ENCODE data around the gene CSGALNACT2. TPM values are rescaled to one million over a fixed set of nuclear protein-coding genes. Genes with fewer than 3 reads are reported as not detected.
A peak's percentile ranks its signal among the peaks of the same experiment; 100 is the strongest.

CSGALNACT2 gene
- total and polyA plus RNA-seq, 4 experiments from 2014 or later = 21.1 to 48.2 (median 34.4) TPM

GRCh38 chr10:43193496-43194080 is 55.3 kb downstream of the CSGALNACT2 start:
- intact Hi-C loops (cut with micrococcal nuclease) = no loop called here
- Histone ChIP-seq H3K4me1 (ENCODE audit: insufficient read depth, low read length) (no peaks in the 10 kb centered on the region), H3K9me3 (ENCODE audit: control insufficient read depth in 1 of 2, low read length in 2 of 2) (no peaks in the 10 kb centered on the region), H3K36me3 (ENCODE audit: insufficient read depth, low read length) (no peaks in the 10 kb centered on the region), H3K27ac (ENCODE audit: low read depth, low read length) (no peak overlapping the region), H3K4me3 (ENCODE audit: low read length in 2 of 2) (no peak overlapping the region), H3K27me3 (ENCODE audit: insufficient read depth, low read length) (no peaks in the 10 kb centered on the region)
- H3K9me3 Mint-ChIP-seq = peaks cover 0 to 4% (median 0%) of the 10 kb centered on the region in 8 donors
- DNase-seq = no peak
- CTCF ChIA-PET (ENCODE audit: partially characterized antibody) = interaction anchor here (1.9 to 3.0 kb wide), 2 partner anchors 8 to 11 kb away, joined by 10 to 19 read pairs; no protein-coding TSS in a partner anchor
- no peak overlapping the region for H3K4me3 Mint-ChIP-seq
- peaks cover 5 to 15% of the 10 kb centered on the region in 2 donors for H3K36me3 Mint-ChIP-seq
- peaks cover 0 to 12% (median under 1%) of the 10 kb centered on the region in 4 donors for H3K4me1 Mint-ChIP-seq
- H3K27ac Mint-ChIP-seq = peak overlapping the region in 2 of 7 donors; percentile 63 to 81
- POLR2A ChIA-PET (ENCODE audit: partially characterized antibody) = interaction anchor here (1.0 to 1.4 kb wide), 2 partner anchors 10 to 64 kb away, joined by 3 to 4 read pairs; no protein-coding TSS in a partner anchor
- no peaks in the 10 kb centered on the region for H3K27me3 Mint-ChIP-seq

- intact Hi-C loops (cut with micrococcal nuclease) = no loop called here
- Histone ChIP-seq H3K9me3 (ENCODE audit: control insufficient read depth in 1 of 2, low read length in 2 of 2) (no peaks in the 10 kb centered on the region), H3K27me3 (ENCODE audit: insufficient read depth, low read length) (no peaks in the 10 kb centered on the region), H3K4me1 (ENCODE audit: insufficient read depth, low read length) (no peaks in the 10 kb centered on the region), H3K27ac (ENCODE audit: low read depth, low read length) (no peak overlapping the region), H3K36me3 (ENCODE audit: insufficient read depth, low read length) (no peaks in the 10 kb centered on the region), H3K4me3 (ENCODE audit: low read length in 2 of 2) (no peak overlapping the region)
- Mint-ChIP-seq H3K36me3 (peaks cover 4 to 11% of the 10 kb centered on the region in 2 donors), H3K4me3 (no peak overlapping the region), H3K27ac (peak overlapping the region in 2 of 7 donors; percentile 15 to 37), H3K4me1 (peaks cover 0 to 12% (median under 1%) of the 10 kb centered on the region in 4 donors), H3K9me3 (peaks cover 0 to 4% (median 0%) of the 10 kb centered on the region in 8 donors), H3K27me3 (no peaks in the 10 kb centered on the region)
- DNase-seq = no peak
- ChIA-PET POLR2A (ENCODE audit: partially characterized antibody) (interaction anchor here (1.0 to 1.4 kb wide), 2 partner anchors 9 to 65 kb away, joined by 3 to 4 read pairs; no protein-coding TSS in a partner anchor), CTCF (ENCODE audit: partially characterized antibody) (interaction anchor here (1.9 to 3.0 kb wide), 2 partner anchors 8 to 10 kb away, joined by 10 to 19 read pairs; no protein-coding TSS in a partner anchor)
These were observed 56.0 kb downstream of the CSGALNACT2 start for GRCh38 chr10:43194266-43194665.

- no peak overlapping the region for H3K4me3 ChIP-seq (ENCODE audit: low read length in 2 of 2)
- no peak for DNase-seq
- Mint-ChIP-seq H3K4me3 (no peak overlapping the region), H3K36me3 (peaks cover 4 to 14% of the 10 kb centered on the region in 2 donors), H3K27me3 (no peaks in the 10 kb centered on the region), H3K9me3 (peaks cover 0 to 4% (median 0%) of the 10 kb centered on the region in 8 donors), H3K27ac (peak overlapping the region in 1 of 7 donors; percentile 37), H3K4me1 (peaks cover 0 to 12% (median under 1%) of the 10 kb centered on the region in 4 donors)
- no peaks in the 10 kb centered on the region for H3K36me3 ChIP-seq (ENCODE audit: insufficient read depth, low read length)
- no peaks in the 10 kb centered on the region for H3K9me3 ChIP-seq (ENCODE audit: control insufficient read depth in 1 of 2, low read length in 2 of 2)
- H3K27ac ChIP-seq (ENCODE audit: low read depth, low read length) = no peak overlapping the region
- intact Hi-C loops (cut with micrococcal nuclease) = no loop called here
- H3K27me3 ChIP-seq (ENCODE audit: insufficient read depth, low read length) = no peaks in the 10 kb centered on the region
- ChIA-PET CTCF (ENCODE audit: partially characterized antibody) (interaction anchor here (3.0 kb wide), 1 partner anchor 10 kb away, joined by 19 read pairs; no protein-coding TSS in a partner anchor), POLR2A (ENCODE audit: partially characterized antibody) (no interaction called here)
- H3K4me1 ChIP-seq (ENCODE audit: insufficient read depth, low read length) = no peaks in the 10 kb centered on the region
These were observed 56.6 kb downstream of the CSGALNACT2 start for GRCh38 chr10:43194859-43195258.

GRCh38 chr10:43195557-43195956 is 57.3 kb downstream of the CSGALNACT2 start:
- H3K4me3 Mint-ChIP-seq = no peak overlapping the region
- Histone ChIP-seq H3K4me3 (ENCODE audit: low read length in 2 of 2) (no peak overlapping the region), H3K4me1 (ENCODE audit: insufficient read depth, low read length) (no peaks in the 10 kb centered on the region), H3K27ac (ENCODE audit: low read depth, low read length) (no peak overlapping the region), H3K27me3 (ENCODE audit: insufficient read depth, low read length) (no peaks in the 10 kb centered on the region), H3K9me3 (ENCODE audit: control insufficient read depth in 1 of 2, low read length in 2 of 2) (no peaks in the 10 kb centered on the region), H3K36me3 (ENCODE audit: insufficient read depth, low read length) (no peaks in the 10 kb centered on the region)
- peaks cover 0 to 12% (median under 1%) of the 10 kb centered on the region in 4 donors for H3K4me1 Mint-ChIP-seq
- DNase-seq = no peak
- POLR2A ChIA-PET (ENCODE audit: partially characterized antibody) = no interaction called here
- CTCF ChIA-PET (ENCODE audit: partially characterized antibody) = interaction anchor here (3.0 kb wide), 1 partner anchor 9 kb away, joined by 19 read pairs; no protein-coding TSS in a partner anchor
- peaks cover 0 to 4% (median 0%) of the 10 kb centered on the region in 8 donors for H3K9me3 Mint-ChIP-seq
- H3K36me3 Mint-ChIP-seq = peaks cover 4 to 14% of the 10 kb centered on the region in 2 donors
- no peaks in the 10 kb centered on the region for H3K27me3 Mint-ChIP-seq
- H3K27ac Mint-ChIP-seq = no peak overlapping the region
- intact Hi-C loops (cut with micrococcal nuclease) = no loop called here

- Mint-ChIP-seq H3K27ac (peak overlapping the region in 1 of 7 donors; percentile 41), H3K4me3 (no peak overlapping the region), H3K27me3 (no peaks in the 10 kb centered on the region), H3K4me1 (peaks cover 0 to 12% (median under 1%) of the 10 kb centered on the region in 4 donors), H3K36me3 (peaks cover 0 to 14% of the 10 kb centered on the region in 2 donors), H3K9me3 (peaks cover 0 to 4% (median 0%) of the 10 kb centered on the region in 8 donors)
- Histone ChIP-seq H3K4me3 (ENCODE audit: low read length in 2 of 2) (no peak overlapping the region), H3K4me1 (ENCODE audit: insufficient read depth, low read length) (no peaks in the 10 kb centered on the region), H3K36me3 (ENCODE audit: insufficient read depth, low read length) (no peaks in the 10 kb centered on the region), H3K27ac (ENCODE audit: low read depth, low read length) (no peak overlapping the region), H3K27me3 (ENCODE audit: insufficient read depth, low read length) (no peaks in the 10 kb centered on the region), H3K9me3 (ENCODE audit: control insufficient read depth in 1 of 2, low read length in 2 of 2) (no peaks in the 10 kb centered on the region)
- no peak for DNase-seq
- intact Hi-C loops (cut with micrococcal nuclease) = no loop called here
- ChIA-PET POLR2A (ENCODE audit: partially characterized antibody) (no interaction called here), CTCF (ENCODE audit: partially characterized antibody) (interaction anchor here (1.1 kb wide), 1 partner anchor 9 kb away, joined by 3 read pairs; no protein-coding TSS in a partner anchor)
These were observed 58.1 kb downstream of the CSGALNACT2 start for GRCh38 chr10:43196131-43196980.

GRCh38 chr10:43196981-43197833 is 59.0 kb downstream of the CSGALNACT2 start:
- intact Hi-C loops (cut with micrococcal nuclease) = no loop called here
- peaks cover 0 to 14% of the 10 kb centered on the region in 2 donors for H3K36me3 Mint-ChIP-seq
- peaks cover 0 to 4% (median 0%) of the 10 kb centered on the region in 8 donors for H3K9me3 Mint-ChIP-seq
- no peaks in the 10 kb centered on the region for H3K9me3 ChIP-seq (ENCODE audit: control insufficient read depth in 1 of 2, low read length in 2 of 2)
- ChIA-PET CTCF (ENCODE audit: partially characterized antibody) (interaction anchor here (1.0 to 1.1 kb wide), 2 partner anchors 8 to 11 kb away, joined by 3 read pairs; no protein-coding TSS in a partner anchor), POLR2A (ENCODE audit: partially characterized antibody) (no interaction called here)
- H3K27me3 ChIP-seq (ENCODE audit: insufficient read depth, low read length) = no peaks in the 10 kb centered on the region
- no peaks in the 10 kb centered on the region for H3K36me3 ChIP-seq (ENCODE audit: insufficient read depth, low read length)
- H3K4me1 Mint-ChIP-seq = peaks cover 0 to 12% (median 4%) of the 10 kb centered on the region in 4 donors
- peaks cover 4% of the 10 kb centered on the region for H3K4me1 ChIP-seq (ENCODE audit: insufficient read depth, low read length)
- no peak overlapping the region for H3K4me3 Mint-ChIP-seq
- H3K27ac ChIP-seq (ENCODE audit: low read depth, low read length) = no peak overlapping the region
- no peaks in the 10 kb centered on the region for H3K27me3 Mint-ChIP-seq
- no peak for DNase-seq
- H3K27ac Mint-ChIP-seq = peak overlapping the region in 1 of 7 donors; percentile 29
- no peak overlapping the region for H3K4me3 ChIP-seq (ENCODE audit: low read length in 2 of 2)

Data from CD4-positive, alpha-beta memory T cell (primary cell).